NCI-H510A (cell line): ENCODE measurements around the gene TMEM114.

Experiments
- DNase-seq: peaks from one replicate; lab custom pipeline; 2025; lab: John Stamatoyannopoulos, UW

TMEM114 gene

GRCh38 chr16:8548166-8548565, 42.1 kb downstream of the TMEM114 start:
- DNase-seq: no peak

- no peak for DNase-seq
Measured at GRCh38 chr16:8547762-8548161, 42.5 kb downstream of the TMEM114 start.

DNA sequence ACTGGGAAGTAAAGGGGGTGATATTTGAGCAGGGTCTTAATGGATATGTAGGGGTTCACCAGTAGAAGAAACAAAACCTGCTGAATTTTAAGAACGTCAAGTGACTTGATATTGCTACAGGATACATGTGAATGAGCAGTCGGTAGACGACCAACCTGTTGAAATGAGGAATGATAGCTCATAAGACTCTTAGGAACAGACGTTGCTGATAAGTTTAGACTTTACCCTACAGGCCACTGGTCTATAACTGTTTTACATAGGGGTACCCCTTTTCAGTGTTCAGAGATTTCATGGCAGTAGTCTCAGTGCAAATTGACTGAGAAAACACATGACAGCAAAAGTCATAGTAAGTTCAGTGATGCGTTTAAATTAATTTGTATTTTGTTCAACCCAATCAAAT, 45.9 kb downstream of the TMEM114 start:
- DNase-seq: no peak

DNA sequence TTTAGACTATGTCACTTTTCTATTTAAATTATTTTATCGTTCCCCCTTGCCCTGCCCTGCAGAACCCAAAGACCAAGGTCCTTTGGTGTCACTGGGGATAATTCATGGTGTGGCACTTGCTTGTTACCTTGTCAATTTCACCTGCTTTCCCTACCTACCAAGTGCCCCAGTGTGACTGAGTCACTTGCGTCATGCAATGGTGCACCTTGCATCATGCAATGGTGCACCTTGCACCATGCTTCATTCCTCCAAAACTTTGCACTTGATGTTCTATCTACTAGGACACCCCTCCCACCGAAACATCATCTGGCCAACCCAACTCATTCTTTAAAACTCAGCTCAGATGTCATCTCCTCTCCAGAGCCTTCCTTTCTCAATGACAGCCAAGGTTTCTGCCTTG, 47.1 kb downstream of the TMEM114 start:
- no peak for DNase-seq

DNA sequence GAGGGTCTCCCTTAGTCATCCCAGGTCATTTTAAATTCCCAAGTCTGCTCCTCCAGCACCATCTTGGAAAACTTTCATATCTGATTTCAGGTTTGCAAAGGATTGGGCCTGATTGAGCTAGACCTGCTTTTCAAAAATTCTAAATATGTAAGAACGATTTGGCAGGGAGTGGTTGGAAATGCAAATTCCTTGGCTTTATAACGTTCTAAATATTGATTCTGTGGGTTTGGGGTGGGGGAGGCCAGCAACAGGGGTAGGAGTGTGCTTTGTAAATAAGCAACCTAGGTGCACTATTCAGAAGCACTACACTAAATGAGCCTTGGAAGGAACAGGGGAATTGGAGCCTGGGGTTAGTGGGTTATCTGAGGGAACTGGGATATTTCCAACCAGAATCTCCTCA, 47.9 kb downstream of the TMEM114 start:
- DNase-seq: no peak

DNA sequence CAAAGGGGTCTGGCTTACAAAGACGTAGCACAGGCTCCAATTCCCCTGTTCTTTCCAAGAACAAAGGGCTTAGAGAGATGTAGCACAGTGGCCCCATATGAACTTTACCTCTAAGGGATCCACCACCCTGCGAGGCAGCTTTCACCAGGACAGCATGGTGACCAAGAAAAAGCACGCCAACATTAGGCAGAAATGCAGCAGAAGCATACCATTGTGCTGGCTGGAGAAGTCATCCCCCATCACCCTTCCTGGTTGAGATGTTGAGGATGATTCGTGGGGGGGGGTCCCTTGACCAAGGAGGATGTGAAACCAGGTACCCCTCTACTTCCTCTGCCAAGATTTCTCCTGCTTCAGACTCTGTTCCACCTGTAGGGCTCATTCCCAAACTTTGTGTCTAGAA, 48.4 kb downstream of the TMEM114 start:
- DNase-seq: no peak

GRCh38 chr16:8537691-8538342, 52.5 kb downstream of the TMEM114 start:
- DNase-seq: no peak

- no peak for DNase-seq
Measured at GRCh38 chr16:8533509-8533908, 56.8 kb downstream of the TMEM114 start.

DNA sequence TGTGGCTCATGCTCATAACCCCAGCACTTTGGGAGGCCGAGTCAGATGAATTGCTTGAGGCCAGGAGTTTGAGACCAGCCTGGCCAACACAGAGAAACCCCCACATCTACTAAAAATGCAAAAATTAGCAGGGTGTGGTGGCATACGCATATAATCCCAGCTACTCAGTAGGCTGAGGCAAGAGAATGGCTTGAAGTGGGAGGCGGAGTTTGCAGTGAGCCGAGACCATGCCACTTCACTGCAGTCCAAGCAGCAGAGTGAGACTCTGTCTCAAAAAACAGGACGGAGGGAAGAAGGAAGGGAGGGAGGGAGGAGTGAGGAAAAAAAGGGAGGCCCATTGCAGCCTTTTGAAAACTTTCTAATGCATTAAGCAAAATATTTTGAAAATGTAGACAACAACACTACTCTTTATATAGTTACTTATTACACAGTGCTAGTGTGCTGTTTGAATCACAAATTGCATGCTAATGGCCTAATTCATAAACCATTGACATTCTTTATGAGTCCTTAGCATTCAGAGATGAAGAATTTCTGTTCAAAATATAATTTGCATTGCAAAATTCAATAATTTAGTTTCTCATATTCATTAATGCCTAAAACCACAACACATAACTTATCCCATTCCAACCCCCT, 59.4 kb downstream of the TMEM114 start:
- DNase-seq: no peak

DNA sequence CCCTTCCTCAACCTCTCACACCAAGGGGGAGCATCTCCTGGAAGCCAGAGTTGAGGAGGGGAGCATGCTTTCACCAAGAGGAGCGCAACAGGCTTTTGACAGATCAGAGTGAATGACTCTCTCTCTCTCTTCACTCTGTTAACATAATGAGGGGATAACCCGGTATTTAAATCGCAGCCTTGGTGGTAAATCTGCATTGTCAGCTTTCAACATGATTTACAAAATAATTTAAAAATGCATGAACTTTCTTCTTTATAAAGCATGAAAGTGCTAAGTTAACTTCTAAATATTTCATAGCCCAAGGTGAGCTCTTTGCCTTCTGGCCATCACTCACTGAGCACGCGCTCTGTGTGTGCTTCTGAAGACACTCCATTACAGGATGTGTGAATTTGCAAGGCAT, 61.8 kb downstream of the TMEM114 start:
- DNase-seq: no peak

- DNase-seq: no peak
Measured at GRCh38 chr16:8523932-8524331, 66.4 kb downstream of the TMEM114 start.

- DNase-seq: no peak
Measured at GRCh38 chr16:8522757-8523156, 67.6 kb downstream of the TMEM114 start.

GRCh38 chr16:8519643-8520042, 70.7 kb downstream of the TMEM114 start:
- no peak for DNase-seq
